ENCODE data around the gene COLGALT1.

The COLGALT1 gene

DNA sequence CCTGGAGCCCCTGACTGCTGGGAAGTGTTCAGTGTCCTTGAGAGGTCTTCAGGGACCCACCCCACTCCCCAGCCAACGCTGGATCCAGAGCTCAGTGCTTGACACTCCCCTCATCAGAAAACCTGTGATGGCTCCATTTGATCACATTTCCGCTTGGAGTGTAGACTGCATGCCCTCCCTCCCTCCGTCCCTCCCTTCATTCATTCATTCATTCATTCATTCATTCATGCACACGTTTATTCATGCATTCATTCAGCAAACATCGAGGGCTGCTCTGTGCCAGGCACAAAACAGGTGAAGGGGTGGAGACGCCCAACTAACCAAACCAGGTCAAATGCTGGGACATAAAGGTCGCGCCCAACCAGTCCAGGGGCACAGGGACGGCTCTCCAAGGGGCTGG, 30.3 kb upstream of the COLGALT1 start:
- no peak overlapping the region for H3K27ac ChIP-seq (ENCODE audit: extremely low read depth, low read depth, low read length)
- peaks cover 0 to 4% of the 10 kb centered on the region in 2 experiments; a peak in 2 of 3 replicates for H3K36me3 ChIP-seq (ENCODE audit: control insufficient read depth in 2 of 2, insufficient read depth in 1 of 2, low read length in 2 of 2)
- H3K4me3 ChIP-seq (ENCODE audit: low read depth, low read length) = no peak overlapping the region
- TF ChIP-seq ZNF394 (tag by site-specific recombination; IDR thresholded peaks at IDR 0.05; ENCODE audit: borderline replicate concordance) (no peak), ZNF341 (tag by site-specific recombination; IDR thresholded peaks at IDR 0.05; ENCODE audit: low read depth) (no peak), ZNF132 (tag by site-specific recombination; IDR thresholded peaks at IDR 0.05; ENCODE audit: borderline replicate concordance) (no peak), ZNF114 (tag by site-specific recombination; IDR thresholded peaks at IDR 0.05) (no peak), GLI4 (tag by site-specific recombination; IDR thresholded peaks at IDR 0.05) (no peak), ZNF529 (tag by site-specific recombination; IDR thresholded peaks at IDR 0.05; ENCODE audit: insufficient replicate concordance) (no peak), KLF10 (tag by site-specific recombination; IDR thresholded peaks at IDR 0.05) (no peak)
- no peaks in the 10 kb centered on the region for H3K9me3 ChIP-seq (ENCODE audit: control insufficient read depth, insufficient read depth, low read depth, low read length)
- no peaks in the 10 kb centered on the region for H3K4me1 ChIP-seq (ENCODE audit: control insufficient read depth, insufficient read depth, low read length)
- POLR2A ChIA-PET = no interaction called here
- CTCF ChIA-PET = no interaction called here

DNA sequence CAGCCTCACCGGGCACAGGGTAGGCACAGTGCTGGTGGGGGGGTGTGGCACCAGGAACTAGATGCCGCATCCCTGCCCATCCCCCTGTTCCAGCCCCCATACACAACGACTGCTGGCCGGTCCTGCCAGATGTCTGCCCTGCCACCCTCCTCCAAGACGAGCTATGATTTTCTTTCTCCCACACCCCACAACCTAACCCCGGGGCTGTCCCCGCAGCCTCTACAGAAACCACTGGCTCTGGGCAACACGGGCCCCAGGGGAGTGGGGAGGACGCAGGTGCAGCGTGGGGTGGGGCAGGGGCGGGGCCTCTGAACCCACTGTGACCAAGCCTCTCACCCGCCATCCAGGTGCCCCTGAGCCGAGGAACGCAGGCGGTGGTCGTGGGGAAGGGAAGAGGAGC, 28.5 kb upstream of the COLGALT1 start:
- H3K36me3 ChIP-seq (ENCODE audit: control insufficient read depth in 2 of 2, insufficient read depth in 1 of 2, low read length in 2 of 2) = no peaks in the 10 kb centered on the region
- no peak for TF ChIP-seq YY2 (tag by site-specific recombination; IDR thresholded peaks at IDR 0.05)
- TF ChIP-seq ZFP69B (tag by site-specific recombination; IDR thresholded peaks at IDR 0.05) = no peak
- H3K4me1 ChIP-seq (ENCODE audit: control insufficient read depth, insufficient read depth, low read length) = no peaks in the 10 kb centered on the region; the same call in 1 of the 2 replicates
- no peak overlapping the region for H3K27ac ChIP-seq (ENCODE audit: extremely low read depth, low read depth, low read length)
- no peak overlapping the region for H3K4me3 ChIP-seq (ENCODE audit: low read depth, low read length)
- no peaks in the 10 kb centered on the region for H3K9me3 ChIP-seq (ENCODE audit: control insufficient read depth, insufficient read depth, low read depth, low read length)
- ChIA-PET CTCF (no interaction called here), POLR2A (no interaction called here)

DNA sequence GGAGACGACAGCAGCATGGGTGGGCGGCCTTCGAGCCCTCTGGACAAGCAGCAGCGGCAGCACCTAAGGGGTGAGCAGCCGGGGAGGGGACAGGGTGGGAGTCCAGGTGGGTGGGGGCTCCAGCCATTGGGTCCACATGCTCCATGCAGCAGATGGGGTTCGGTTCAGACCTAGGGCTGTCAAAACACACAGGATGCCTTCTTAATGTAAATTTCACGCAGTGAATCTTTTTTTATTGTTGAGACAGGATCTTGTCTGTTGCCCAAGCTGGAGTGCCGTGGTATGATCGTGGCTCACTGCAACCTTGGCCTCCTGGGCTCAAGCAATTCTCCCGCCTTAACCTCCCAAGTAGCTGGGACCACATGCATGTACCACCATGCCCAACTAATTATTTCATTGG, 28.1 kb upstream of the COLGALT1 start:
- TF ChIP-seq, protein P1, sequence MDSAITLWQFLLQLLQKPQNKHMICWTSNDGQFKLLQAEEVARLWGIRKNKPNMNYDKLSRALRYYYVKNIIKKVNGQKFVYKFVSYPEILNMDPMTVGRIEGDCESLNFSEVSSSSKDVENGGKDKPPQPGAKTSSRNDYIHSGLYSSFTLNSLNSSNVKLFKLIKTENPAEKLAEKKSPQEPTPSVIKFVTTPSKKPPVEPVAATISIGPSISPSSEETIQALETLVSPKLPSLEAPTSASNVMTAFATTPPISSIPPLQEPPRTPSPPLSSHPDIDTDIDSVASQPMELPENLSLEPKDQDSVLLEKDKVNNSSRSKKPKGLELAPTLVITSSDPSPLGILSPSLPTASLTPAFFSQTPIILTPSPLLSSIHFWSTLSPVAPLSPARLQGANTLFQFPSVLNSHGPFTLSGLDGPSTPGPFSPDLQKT (IDR thresholded peaks at IDR 0.05; ENCODE audit: borderline replicate concordance, low read depth, low read length) = no peak
- no peak for TF ChIP-seq ZNF354C (tag by site-specific recombination; IDR thresholded peaks at IDR 0.05; ENCODE audit: borderline replicate concordance, low read depth)
- TF ChIP-seq ZBTB48 (tag by site-specific recombination; IDR thresholded peaks at IDR 0.05) = no peak
- TF ChIP-seq ZNF16 (tag by site-specific recombination; IDR thresholded peaks at IDR 0.05; ENCODE audit: low read depth) = no peak
- TF ChIP-seq ZNF138 (tag by site-specific recombination; IDR thresholded peaks at IDR 0.05; ENCODE audit: borderline replicate concordance) = no peak
- no peak for TF ChIP-seq KLF16 (tag by site-specific recombination; IDR thresholded peaks at IDR 0.05)
- TF ChIP-seq ZNF341 (tag by site-specific recombination; IDR thresholded peaks at IDR 0.05; ENCODE audit: low read depth) = no peak
- TF ChIP-seq ZNF132 (tag by site-specific recombination; IDR thresholded peaks at IDR 0.05; ENCODE audit: borderline replicate concordance) = no peak
- TF ChIP-seq, protein P2, sequence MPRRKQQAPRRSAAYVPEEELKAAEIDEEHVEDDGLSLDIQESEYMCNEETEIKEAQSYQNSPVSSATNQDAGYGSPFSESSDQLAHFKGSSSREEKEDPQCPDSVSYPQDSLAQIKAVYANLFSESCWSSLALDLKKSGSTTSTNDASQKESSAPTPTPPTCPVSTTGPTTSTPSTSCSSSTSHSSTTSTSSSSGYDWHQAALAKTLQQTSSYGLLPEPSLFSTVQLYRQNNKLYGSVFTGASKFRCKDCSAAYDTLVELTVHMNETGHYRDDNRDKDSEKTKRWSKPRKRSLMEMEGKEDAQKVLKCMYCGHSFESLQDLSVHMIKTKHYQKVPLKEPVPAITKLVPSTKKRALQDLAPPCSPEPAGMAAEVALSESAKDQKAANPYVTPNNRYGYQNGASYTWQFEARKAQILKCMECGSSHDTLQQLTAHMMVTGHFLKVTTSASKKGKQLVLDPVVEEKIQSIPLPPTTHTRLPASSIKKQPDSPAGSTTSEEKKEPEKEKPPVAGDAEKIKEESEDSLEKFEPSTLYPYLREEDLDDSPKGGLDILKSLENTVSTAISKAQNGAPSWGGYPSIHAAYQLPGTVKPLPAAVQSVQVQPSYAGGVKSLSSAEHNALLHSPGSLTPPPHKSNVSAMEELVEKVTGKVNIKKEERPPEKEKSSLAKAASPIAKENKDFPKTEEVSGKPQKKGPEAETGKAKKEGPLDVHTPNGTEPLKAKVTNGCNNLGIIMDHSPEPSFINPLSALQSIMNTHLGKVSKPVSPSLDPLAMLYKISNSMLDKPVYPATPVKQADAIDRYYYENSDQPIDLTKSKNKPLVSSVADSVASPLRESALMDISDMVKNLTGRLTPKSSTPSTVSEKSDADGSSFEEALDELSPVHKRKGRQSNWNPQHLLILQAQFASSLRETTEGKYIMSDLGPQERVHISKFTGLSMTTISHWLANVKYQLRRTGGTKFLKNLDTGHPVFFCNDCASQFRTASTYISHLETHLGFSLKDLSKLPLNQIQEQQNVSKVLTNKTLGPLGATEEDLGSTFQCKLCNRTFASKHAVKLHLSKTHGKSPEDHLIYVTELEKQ (tag by site-specific recombination; IDR thresholded peaks at IDR 0.05; ENCODE audit: borderline replicate concordance) = no peak
- TF ChIP-seq RBAK (tag by site-specific recombination; IDR thresholded peaks at IDR 0.05) = no peak
- TF ChIP-seq KLF1 (tag by site-specific recombination; IDR thresholded peaks at IDR 0.05) = no peak
- TF ChIP-seq, protein P3, sequence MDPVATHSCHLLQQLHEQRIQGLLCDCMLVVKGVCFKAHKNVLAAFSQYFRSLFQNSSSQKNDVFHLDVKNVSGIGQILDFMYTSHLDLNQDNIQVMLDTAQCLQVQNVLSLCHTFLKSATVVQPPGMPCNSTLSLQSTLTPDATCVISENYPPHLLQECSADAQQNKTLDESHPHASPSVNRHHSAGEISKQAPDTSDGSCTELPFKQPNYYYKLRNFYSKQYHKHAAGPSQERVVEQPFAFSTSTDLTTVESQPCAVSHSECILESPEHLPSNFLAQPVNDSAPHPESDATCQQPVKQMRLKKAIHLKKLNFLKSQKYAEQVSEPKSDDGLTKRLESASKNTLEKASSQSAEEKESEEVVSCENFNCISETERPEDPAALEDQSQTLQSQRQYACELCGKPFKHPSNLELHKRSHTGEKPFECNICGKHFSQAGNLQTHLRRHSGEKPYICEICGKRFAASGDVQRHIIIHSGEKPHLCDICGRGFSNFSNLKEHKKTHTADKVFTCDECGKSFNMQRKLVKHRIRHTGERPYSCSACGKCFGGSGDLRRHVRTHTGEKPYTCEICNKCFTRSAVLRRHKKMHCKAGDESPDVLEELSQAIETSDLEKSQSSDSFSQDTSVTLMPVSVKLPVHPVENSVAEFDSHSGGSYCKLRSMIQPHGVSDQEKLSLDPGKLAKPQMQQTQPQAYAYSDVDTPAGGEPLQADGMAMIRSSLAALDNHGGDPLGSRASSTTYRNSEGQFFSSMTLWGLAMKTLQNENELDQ (tag by site-specific recombination; IDR thresholded peaks at IDR 0.05; ENCODE audit: low read depth) = no peak
- TF ChIP-seq ZNF394 (tag by site-specific recombination; IDR thresholded peaks at IDR 0.05; ENCODE audit: borderline replicate concordance) = no peak

More for the DNA sequence above, 28.1 kb upstream of the COLGALT1 start:
- no peaks in the 10 kb centered on the region; the same call in 1 of the 2 replicates for H3K4me1 ChIP-seq (ENCODE audit: control insufficient read depth, insufficient read depth, low read length)
- no peaks in the 10 kb centered on the region for H3K36me3 ChIP-seq (ENCODE audit: control insufficient read depth in 2 of 2, insufficient read depth in 1 of 2, low read length in 2 of 2)
- POLR2A ChIA-PET = no interaction called here
- CTCF ChIA-PET = no interaction called here
- H3K4me3 ChIP-seq (ENCODE audit: low read depth, low read length) = no peak overlapping the region
- H3K9me3 ChIP-seq (ENCODE audit: control insufficient read depth, insufficient read depth, low read depth, low read length) = no peaks in the 10 kb centered on the region
- no peak overlapping the region for H3K27ac ChIP-seq (ENCODE audit: extremely low read depth, low read depth, low read length)
